HG03095 (cell line): Measurements from ENCODE around the gene POLR1A.

Source experiments
- ATAC-seq: cut with Tn5 transposase; IDR thresholded peaks from one replicate; pipeline ENCODE4 v1.9.1; 2021; ENCODE audit warnings: moderate library complexity; ENCODE audit not compliant: unreplicated experiment

POLR1A gene

DNA sequence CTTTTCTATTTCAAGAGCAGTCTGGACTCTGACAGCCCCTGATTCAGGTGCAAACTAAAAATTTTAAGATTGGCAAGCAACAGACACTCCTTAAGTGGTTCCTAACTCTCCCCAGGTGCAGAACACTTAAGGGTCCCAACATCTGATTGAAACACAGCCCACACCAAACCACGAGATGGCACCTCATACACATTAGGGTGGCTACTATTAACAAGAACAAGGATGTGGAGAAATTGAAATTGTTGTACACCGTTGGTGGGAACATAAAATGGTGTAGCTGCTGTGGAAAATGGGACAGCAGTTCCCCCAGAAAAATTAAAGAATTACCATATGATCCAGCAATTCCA, 82.3 kb downstream of the POLR1A start:
- ATAC-seq = no peak

- ATAC-seq = no peak
Observed at GRCh38 chr2:86022661-86023365, 82.9 kb downstream of the POLR1A start.

- no peak for ATAC-seq
Observed at GRCh38 chr2:86021396-86022378, 84.0 kb downstream of the POLR1A start.

GRCh38 chr2:86020984-86021383, 84.7 kb downstream of the POLR1A start:
- ATAC-seq = no peak

DNA sequence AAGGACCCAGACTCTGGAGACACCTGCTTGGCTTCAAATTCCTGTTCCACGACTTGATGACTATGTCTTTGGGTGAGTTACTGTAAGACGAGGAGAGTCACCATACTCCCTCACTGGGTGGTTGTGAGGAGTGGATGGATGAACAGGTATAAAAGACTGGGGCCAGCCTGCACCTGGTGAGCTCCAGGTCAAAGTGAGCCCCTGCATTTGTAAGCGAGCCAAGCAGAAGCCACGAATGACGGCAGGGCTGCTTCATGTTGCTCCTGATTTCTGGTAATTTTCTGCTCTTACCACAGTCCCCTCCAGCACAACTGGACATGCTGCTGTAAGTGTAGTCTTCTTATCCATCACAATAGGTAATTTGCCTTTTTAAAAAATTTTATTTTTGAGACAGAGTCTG, 86.6 kb downstream of the POLR1A start:
- no peak for ATAC-seq

- ATAC-seq = no peak
Observed at GRCh38 chr2:86017901-86018896, 87.5 kb downstream of the POLR1A start.

DNA sequence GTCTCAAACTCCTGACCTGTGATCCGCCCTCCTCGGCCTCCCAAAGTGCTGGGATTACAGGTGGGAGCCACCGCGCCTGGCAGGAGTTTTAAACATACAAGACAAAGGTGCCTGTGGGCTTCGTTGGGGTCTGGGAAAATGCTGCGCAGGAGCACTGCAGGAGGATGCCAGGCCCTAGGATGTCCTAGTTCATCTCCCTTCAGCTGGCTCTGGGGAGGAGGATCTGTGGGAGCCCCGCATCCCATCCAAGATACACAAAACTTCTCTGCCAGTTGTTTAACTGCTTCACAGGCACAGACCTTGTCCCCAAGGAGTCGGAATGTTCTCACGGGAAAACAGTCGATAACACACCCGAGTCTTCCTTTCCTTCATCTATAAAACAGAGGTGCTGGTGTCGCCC, 89.1 kb downstream of the POLR1A start:
- no peak for ATAC-seq

GRCh38 chr2:86015699-86016098, 90.0 kb downstream of the POLR1A start:
- no peak for ATAC-seq

GRCh38 chr2:86015006-86015405, 90.7 kb downstream of the POLR1A start:
- ATAC-seq = no peak

- no peak for ATAC-seq
Observed at GRCh38 chr2:86014493-86014892, 91.2 kb downstream of the POLR1A start.

DNA sequence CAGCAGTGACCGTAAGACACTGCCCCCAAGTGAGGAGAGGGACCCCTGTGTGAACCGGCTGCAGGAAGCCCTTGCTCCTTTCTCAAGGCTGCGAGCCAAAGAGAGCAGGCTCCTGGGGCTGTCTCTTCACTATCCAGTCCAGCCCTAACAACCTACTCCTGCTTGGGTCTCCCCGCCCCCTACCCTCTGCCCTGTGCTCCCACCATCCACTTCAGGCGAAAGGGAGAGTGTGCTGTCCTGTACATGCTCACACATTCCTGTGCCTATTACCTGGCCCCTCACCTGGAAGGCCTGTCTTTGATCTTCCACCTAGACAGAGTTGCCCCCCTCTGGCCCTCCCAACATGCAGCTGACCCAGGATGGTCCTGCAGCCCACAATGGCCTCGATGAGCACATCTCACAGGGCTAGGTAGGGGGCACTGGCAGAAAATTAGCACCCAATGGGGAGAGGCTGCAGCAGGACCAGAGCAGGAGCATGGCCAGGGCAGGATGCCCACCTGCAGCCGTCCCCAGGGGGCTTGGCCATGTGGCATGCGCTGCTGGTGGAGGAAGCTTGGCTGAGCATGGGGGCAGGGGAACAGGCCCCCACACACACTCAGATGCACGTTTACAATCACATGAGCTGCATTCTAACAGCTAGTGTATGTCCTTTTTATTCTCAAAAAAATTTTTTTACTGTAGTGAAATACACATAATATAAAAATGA, 93.5 kb downstream of the POLR1A start:
- no peak for ATAC-seq

GRCh38 chr2:86011449-86011941, 94.2 kb downstream of the POLR1A start:
- no peak for ATAC-seq

GRCh38 chr2:86010083-86010482, 95.6 kb downstream of the POLR1A start:
- no peak for ATAC-seq

GRCh38 chr2:86006524-86006923, 99.2 kb downstream of the POLR1A start:
- ATAC-seq = no peak

- ATAC-seq = no peak
Observed at GRCh38 chr2:86003967-86004366, 101.7 kb downstream of the POLR1A start.

- no peak for ATAC-seq
Observed at GRCh38 chr2:86003104-86003503, 102.6 kb downstream of the POLR1A start.

DNA sequence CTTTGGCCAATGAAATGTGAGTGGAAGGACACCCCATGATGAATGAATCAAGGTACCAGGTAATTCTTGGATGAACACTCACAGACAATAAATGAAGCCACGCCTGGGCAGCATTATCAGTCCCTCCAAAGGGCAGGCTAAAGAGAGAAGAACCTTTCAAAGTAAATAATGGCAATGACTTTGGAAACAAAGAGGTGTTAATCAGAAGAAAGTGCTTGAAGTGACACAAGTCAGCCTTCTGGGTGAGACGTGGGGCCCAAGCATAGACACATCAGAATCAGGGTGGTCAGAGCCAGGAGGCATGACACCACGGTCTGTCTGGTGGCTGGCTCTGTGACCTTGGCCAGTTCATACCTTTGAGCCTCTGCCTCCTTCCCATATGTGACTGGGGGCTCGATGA, 103.3 kb downstream of the POLR1A start:
- no peak for ATAC-seq

GRCh38 chr2:86001326-86001725, 104.4 kb downstream of the POLR1A start:
- ATAC-seq = no peak

GRCh38 chr2:86000938-86001312, 104.8 kb downstream of the POLR1A start:
- no peak for ATAC-seq
